ENCODE results near the gene AQP3. TPM values are rescaled to one million over a fixed set of nuclear protein-coding genes. Genes with fewer than 3 reads are reported as not detected.

The AQP3 gene
- total and polyA plus RNA-seq, 9 of the 15 experiments (the other 6 are each of a cell fraction or from before 2014, with no cell fraction given): 4.2 to 31.5 (median 17.6) TPM

DNA sequence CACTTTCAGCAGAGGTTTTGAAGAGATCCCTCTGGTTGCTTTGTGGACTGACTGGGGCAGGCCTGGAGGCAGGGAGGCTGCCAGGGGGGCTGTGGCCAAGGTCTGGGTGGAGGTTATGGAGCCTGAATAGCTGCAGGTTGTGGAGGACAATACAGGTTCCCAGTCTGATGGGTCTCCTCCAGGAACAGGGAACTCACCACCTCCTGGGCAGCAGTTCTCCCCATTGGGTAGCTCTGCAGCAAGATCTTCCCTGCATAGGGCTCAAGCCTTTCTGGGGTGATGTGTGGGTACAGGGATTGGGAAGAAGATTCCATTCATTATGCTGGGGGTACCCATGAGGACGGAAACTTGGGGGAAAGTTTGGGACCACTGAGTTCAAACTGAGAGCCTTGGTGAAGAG is 6.8 kb downstream of the AQP3 start:
- WGBS (ENCODE audit: insufficient coverage, low coverage, missing lambda C conversion rate): 100% methylated on average over 1 of the region's 1 CpG
- Histone ChIP-seq H3K4me1 (replicated peaks in 1 of 2; ENCODE audit: control insufficient read depth in 2 of 2, insufficient read depth in 2 of 2, low read length in 2 of 2) (peaks cover 44 to 64% of the 10 kb centered on the region in 2 experiments), H2AFZ (ENCODE audit: low read depth, low read length) (no peak overlapping the region), H3K9me1 (ENCODE audit: control insufficient read depth, insufficient read depth, low read length) (no peaks in the 10 kb centered on the region), H3K36me3 (ENCODE audit: control insufficient read depth, insufficient read depth, low read length) (peaks cover 12% of the 10 kb centered on the region; the same call in 1 of the 3 replicates), H3K79me2 (ENCODE audit: control insufficient read depth, insufficient read depth, low read length) (peaks cover 13% of the 10 kb centered on the region), H3K27ac (ENCODE audit: extremely low read depth, low read depth, low read length) (no peak overlapping the region), H4K20me1 (replicated peaks; ENCODE audit: control insufficient read depth, insufficient read depth, low read length) (no peaks in the 10 kb centered on the region), H3K9me3 (replicated peaks; ENCODE audit: control insufficient read depth, insufficient read depth, low read depth, low read length) (no peaks in the 10 kb centered on the region), H3K9ac (ENCODE audit: insufficient read depth in 1 of 2, low read depth in 2 of 2, low read length in 2 of 2) (no peak overlapping the region), H3K4me2 (ENCODE audit: insufficient read depth, low read length) (no peak overlapping the region), H3K27me3 (ENCODE audit: control insufficient read depth in 2 of 2, insufficient read depth in 2 of 2, low read length in 2 of 2) (no peaks in the 10 kb centered on the region), H3K4me3 (no peak overlapping the region)
- DNase-seq (ENCODE audit: extremely low read depth in 1 of 4, low spot score in 3 of 4) (no peak), FAIRE-seq (no peak), ATAC-seq (no peak)
- ChIA-PET CTCF (ENCODE audit: low intra/inter-chr PET ratio) (no interaction called here), POLR2A (interaction anchor here (1.2 to 1.7 kb wide), 2 partner anchors 12 to 62 kb away, joined by 3 to 4 read pairs; no protein-coding TSS in a partner anchor)
- intact Hi-C loops (cut with micrococcal nuclease) (no loop called here), in situ Hi-C loops (cut with MboI) (no loop called here)
- TF ChIP-seq KDM1A (IDR thresholded peaks at IDR 0.05) (no peak), CREB1 (IDR thresholded peaks at IDR 0.05) (no peak), CREB1 (CRISPR knock-in tag; IDR thresholded peaks at IDR 0.05) (no peak), NR4A1 (CRISPR knock-in tag; IDR thresholded peaks at IDR 0.05) (no peak), NR4A1 (tag; IDR thresholded peaks at IDR 0.05) (no peak), ARHGAP35 (IDR thresholded peaks at IDR 0.05; ENCODE audit: partially characterized antibody) (no peak), CXXC5 (CRISPR knock-in tag; IDR thresholded peaks at IDR 0.05) (no peak), ZNF699 (CRISPR knock-in tag; IDR thresholded peaks at IDR 0.05; ENCODE audit: insufficient replicate concordance) (no peak), ETV1 (tag; conservative IDR thresholded peaks at IDR 0.05; ENCODE audit: low read depth) (no peak), NCOA6 (IDR thresholded peaks at IDR 0.05) (no peak), TAF9B (IDR thresholded peaks at IDR 0.05; ENCODE audit: partially characterized antibody) (no peak)
- TF ChIP-seq, protein P1, sequence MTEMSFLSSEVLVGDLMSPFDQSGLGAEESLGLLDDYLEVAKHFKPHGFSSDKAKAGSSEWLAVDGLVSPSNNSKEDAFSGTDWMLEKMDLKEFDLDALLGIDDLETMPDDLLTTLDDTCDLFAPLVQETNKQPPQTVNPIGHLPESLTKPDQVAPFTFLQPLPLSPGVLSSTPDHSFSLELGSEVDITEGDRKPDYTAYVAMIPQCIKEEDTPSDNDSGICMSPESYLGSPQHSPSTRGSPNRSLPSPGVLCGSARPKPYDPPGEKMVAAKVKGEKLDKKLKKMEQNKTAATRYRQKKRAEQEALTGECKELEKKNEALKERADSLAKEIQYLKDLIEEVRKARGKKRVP (CRISPR knock-in tag; IDR thresholded peaks at IDR 0.05): no peak
- no TSS peak for BruUV-seq (replicated peaks)

Data from K562 (cell line).